Heart left ventricle (tissue), 16 donors: ENCODE results near the gene RAP1B. TPM values are rescaled to one million over a fixed set of nuclear protein-coding genes. Genes with fewer than 3 reads are reported as not detected.

Experiments
- ATAC-seq, 4 donors: fragments of 200-7000 bp; cut with Tn5 transposase; one replicate each; pipeline ENCODE4 v1.9.1; 2020 to 2022; ENCODE audit warnings: moderate library complexity in 4 of 4, mild to moderate bottlenecking in 3 of 4, moderate number of reproducible peaks in 1 of 4
- DNase-seq, 5 donors: peaks; one replicate each; pipeline ENCODE4 v3.0.0-alpha.2; 2020
- H3K27ac ChIP-seq, 12 donors: fragments of 200-600 bp; sonication (generic) in 4 of 12; one replicate each; pipeline versions ENCODE4 v1.5.0 to v1.8.0; 2016 to 2022; ENCODE audit warnings: mild to moderate bottlenecking in 2 of 12
- H3K27me3 ChIP-seq, 9 donors: fragments of 200-600 bp; sonication (generic) in 2 of 9; one replicate each; pipeline versions ENCODE4 v1.5.1 to v1.8.0; 2016 to 2022; ENCODE audit warnings: mild to moderate bottlenecking in 3 of 9
- H3K36me3 ChIP-seq, 9 donors: fragments of 200-600 bp; sonication (generic) in 2 of 9; one replicate each; pipeline versions ENCODE4 v1.5.0 to v1.8.0; 2018 to 2022; ENCODE audit warnings: mild to moderate bottlenecking in 2 of 9
- H3K4me1 ChIP-seq, 12 donors: fragments of 200-600 bp; sonication (generic) in 4 of 12; one replicate each; pipeline versions ENCODE4 v1.5.0 to v1.8.0; 2016 to 2022; ENCODE audit warnings: mild to moderate bottlenecking in 3 of 12
- H3K4me3 ChIP-seq, 12 donors: fragments of 200-600 bp; sonication (generic) in 4 of 12; one replicate each; pipeline versions ENCODE4 v1.5.0 to v1.8.0; 2017 to 2022; ENCODE audit warnings: mild to moderate bottlenecking in 9 of 12, moderate library complexity in 4 of 12
- H3K9me3 ChIP-seq, 12 donors: fragments of 200-600 bp; sonication (generic) in 4 of 12; one replicate each; pipeline versions ENCODE4 v1.5.0 to v1.8.0; 2016 to 2022; ENCODE audit warnings: mild to moderate bottlenecking in 1 of 12
- CTCF ChIP-seq, 12 donors: fragments of 200-600 bp; sonication (generic) in 4 of 12; IDR thresholded peaks; one replicate each; pipeline versions ENCODE4 v1.5.0 to v1.8.0; 2018 to 2022; ENCODE audit warnings: antibody characterized with exemption in 12 of 12, mild to moderate bottlenecking in 5 of 12
- POLR2A ChIP-seq, 2 donors: fragments of 450-650 bp; IDR thresholded peaks; one replicate each; pipeline ENCODE4 v1.6.1; 2017; ENCODE audit warnings: antibody characterized with exemption in 2 of 2, mild to moderate bottlenecking in 2 of 2, moderate library complexity in 2 of 2
- WGBS, 4 donors: extraction: QIAGEN DNeasy Blood & Tissue Kit in 2 of 4; methylation state at CpG; one replicate each; pipeline versions ENCODE4 v1.1.5 to v1.1.7; 2013 to 2018; 5-methylcytosine and 5-hydroxymethylcytosine counted together
- intact Hi-C, 10 donors: fragments of 100-400 bp; cut with DNase I; formaldehyde crosslinking; loops; one replicate each; pipeline versions ENCODE4 v1.11.1 to v1.14.2; 2022
- polyA plus RNA-seq, 2 donors: library from polyadenylated mRNA; stranded (reverse); fragments of 200-250 nt; gene quantifications; one replicate each; pipeline ENCODE4 v1.2.3, GENCODE V29; 2013
- total RNA-seq, 9 donors: library from RNA; depleted of rRNA in 2 of 9; stranded (reverse); fragments of >200 nt in 2 of 9; fragmentation: NEBNext Ultra II Directional in 3 of 9; extraction: Animal tissue kit (Norgen Biotek cat#: 25700) in 3 of 9; gene quantifications; one replicate each; pipeline versions ENCODE4 v1.1.0 to v1.2.4, GENCODE V29; 2016 to 2023
- donor health status: ischemic (EF 13 %, LVEDD 7.1; RV severe dilation, severe dysfunction).
- donor health status: healthy with polysubstance abuse.
- donor health status: DM: no; HTN: yes; CAD: no.
- donor health status: DM: no; HTN: no; CAD: no.
- donor health status: ischemic (EF 25% LVEDD 6.9; RV normal size, moderate dysfunction).
- donor health status: ischemic (EF 25% LVEDD 5.7; RV mildly dilated, moderate dysfunction).
- donor health status: healthy.
- donor health status: DM: yes; HTN: yes; CAD: no.
- donor health status: ischemic (EF 35%, LVEDD 5.7; RV mildly dilated, moderate dysfunction).
- donor health status: nonischemic (EF 11% LVEDD 7.7; RV severe dilation, severe dysfunction).
- donor health status: DM: yes; HTN: yes; CAD: no.
- donor health status: PGD.
- donor health status: ischemic (EF 29% LVEDD 5.4; RV normal size, mild dysfunction).
- donor health status: nonischemic (EF 23%, LVEDD 6.1; RV moderate dilation, normal function).

The RAP1B gene
- total and polyA plus RNA-seq, 11 donors, result 25.3 to 113 (median 52.2) TPM

GRCh38 chr12:68620519-68621471 is 10.1 kb downstream of the RAP1B start:
- Histone ChIP-seq H3K4me1 (peaks cover under 1 to 95% (median 66%) of the 10 kb centered on the region in 12 donors), H3K4me3 (no peak overlapping the region), H3K9me3 (no peaks in the 10 kb centered on the region), H3K27ac (peak overlapping the region in 1 of 12 donors; percentile 1), H3K36me3 (peaks cover 0 to 15% (median 3%) of the 10 kb centered on the region in 9 donors), H3K27me3 (no peaks in the 10 kb centered on the region)
- ATAC-seq (no peak), DNase-seq (no peak)
- WGBS, 4 donors, result 69 to 78% (median 74%) methylated on average over 10 of the region's 10 CpGs
- intact Hi-C loops, result no loop called here
- TF ChIP-seq POLR2A (IDR thresholded peaks at IDR 0.05) (no peak), CTCF (IDR thresholded peaks at IDR 0.05) (no peak)

- Histone ChIP-seq H3K4me3 (no peak overlapping the region), H3K9me3 (no peaks in the 10 kb centered on the region), H3K36me3 (peaks cover 0 to 23% (median 3%) of the 10 kb centered on the region in 9 donors), H3K27me3 (no peaks in the 10 kb centered on the region), H3K27ac (peak overlapping the region in 1 of 12 donors; percentile 1), H3K4me1 (peaks cover 0 to 87% (median 60%) of the 10 kb centered on the region in 12 donors)
- intact Hi-C loops, result no loop called here
- ATAC-seq, result no peak
- DNase-seq, result no peak
- TF ChIP-seq POLR2A (IDR thresholded peaks at IDR 0.05) (no peak), CTCF (IDR thresholded peaks at IDR 0.05) (no peak)
These were observed 10.9 kb downstream of the RAP1B start for GRCh38 chr12:68621472-68622081.

- WGBS, 4 donors, result 60 to 81% (median 78%) methylated on average over 1 of the region's 1 CpG
- H3K9me3 ChIP-seq, result no peaks in the 10 kb centered on the region
- intact Hi-C loops, result no loop called here
- peaks cover 0 to 80% (median 53%) of the 10 kb centered on the region in 12 donors for H3K4me1 ChIP-seq
- no peak for DNase-seq
- peaks cover 0 to 30% (median 4%) of the 10 kb centered on the region in 9 donors for H3K36me3 ChIP-seq
- no peaks in the 10 kb centered on the region for H3K27me3 ChIP-seq
- H3K27ac ChIP-seq, result no peak overlapping the region
- TF ChIP-seq POLR2A (IDR thresholded peaks at IDR 0.05) (no peak), CTCF (IDR thresholded peaks at IDR 0.05) (no peak)
- H3K4me3 ChIP-seq, result no peak overlapping the region
- peak in 2 of 4 donors; percentile 15 to 57 for ATAC-seq
These were observed 11.6 kb downstream of the RAP1B start for GRCh38 chr12:68622250-68622649.

GRCh38 chr12:68623059-68623458 is 12.4 kb downstream of the RAP1B start:
- H3K4me3 ChIP-seq, result no peak overlapping the region
- DNase-seq (no peak), ATAC-seq (no peak)
- peaks cover 0 to 72% (median 47%) of the 10 kb centered on the region in 12 donors for H3K4me1 ChIP-seq
- TF ChIP-seq CTCF (IDR thresholded peaks at IDR 0.05), result no peak
- TF ChIP-seq POLR2A (IDR thresholded peaks at IDR 0.05), result no peak
- peaks cover 0 to 8% (median 5%) of the 10 kb centered on the region in 12 donors for H3K9me3 ChIP-seq
- H3K36me3 ChIP-seq, result peaks cover 0 to 29% (median 4%) of the 10 kb centered on the region in 9 donors
- intact Hi-C loops, result no loop called here
- no peaks in the 10 kb centered on the region for H3K27me3 ChIP-seq
- H3K27ac ChIP-seq, result no peak overlapping the region
